Stimulated activated CD4-positive, alpha-beta T cell treated with anti-CD3 and anti-CD28 coated beads, TNF-alpha, amount 100 ng/mL, for 48 hours (primary cell): ENCODE data around the gene HOXB6.

ENCODE experiments used
- DNase-seq, 3 donors: peaks; one replicate each; pipeline ENCODE4 v3.0.0-alpha.2; 2020; ENCODE audit warnings: low read depth in 3 of 3

The HOXB6 gene

DNA sequence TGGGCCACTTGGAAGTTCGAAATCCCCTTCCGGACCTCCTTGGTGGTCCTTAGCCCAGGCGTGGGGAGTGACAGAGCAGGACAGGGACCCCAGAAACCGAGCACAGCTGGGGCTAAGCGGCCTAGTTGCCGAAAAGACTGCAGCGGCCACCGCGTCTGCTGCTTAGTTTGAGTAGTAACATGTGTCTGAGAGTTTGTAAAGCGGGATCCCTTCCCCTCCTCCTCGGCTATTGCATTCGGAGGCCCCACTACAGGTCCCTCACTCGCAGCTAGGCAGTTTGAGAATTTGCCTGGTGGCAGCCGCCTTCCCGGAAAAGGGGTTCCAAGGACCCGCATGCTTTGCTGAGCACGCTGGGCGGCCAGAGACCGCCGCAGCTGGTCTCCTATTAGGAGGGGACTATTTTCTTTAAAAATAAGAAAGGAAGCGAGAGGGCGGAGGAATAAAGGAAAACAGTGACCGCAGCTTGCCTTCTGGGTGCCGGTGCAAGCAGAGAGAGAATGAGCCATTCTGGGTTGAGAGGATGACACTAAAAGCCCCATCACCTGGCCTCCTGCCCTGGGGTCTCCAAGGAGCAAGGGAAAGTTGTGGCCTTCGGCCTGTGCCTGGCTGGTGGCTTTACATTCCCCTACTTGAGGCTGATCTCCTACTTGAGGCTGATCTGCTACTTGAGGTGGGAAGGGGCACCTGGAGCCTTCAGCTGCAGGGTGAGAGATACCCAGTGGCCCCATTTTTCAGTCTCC lies 10.1 kb downstream of the HOXB6 start:
- no peak for DNase-seq

DNA sequence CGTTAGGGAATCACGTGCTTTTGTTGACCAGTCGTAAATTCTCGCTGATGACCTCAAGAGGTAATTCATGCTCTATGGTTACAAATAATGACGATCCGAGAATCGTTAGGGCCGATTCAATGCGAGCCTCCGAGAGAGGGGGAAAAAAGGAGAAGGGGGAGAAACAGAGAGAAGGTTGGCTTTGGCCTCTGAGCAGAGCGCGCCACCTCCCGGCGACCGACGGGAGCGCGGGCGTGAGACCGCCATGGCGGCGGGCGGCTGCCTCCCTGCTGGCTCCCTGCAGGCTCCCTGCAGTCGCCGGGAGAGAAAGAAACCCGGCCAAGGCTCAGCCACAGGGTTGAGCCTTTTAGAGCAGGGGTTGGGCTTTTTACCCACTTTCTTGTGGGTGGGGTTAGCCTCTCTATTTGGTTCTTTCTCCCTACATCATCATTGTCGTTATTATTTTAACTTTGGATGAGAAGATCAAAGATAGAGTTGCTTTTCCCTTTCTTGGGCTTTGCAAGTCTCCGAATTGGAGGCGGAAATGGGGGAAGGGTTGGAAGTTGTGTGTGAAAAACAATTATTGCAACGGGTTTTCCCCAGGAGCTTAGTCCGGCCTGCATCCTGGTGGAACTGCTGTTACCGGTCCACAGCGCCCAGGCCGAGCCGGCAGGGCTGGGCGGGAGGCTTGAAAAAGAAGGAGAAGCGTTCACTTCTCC lies 10.8 kb downstream of the HOXB6 start:
- peak; percentile 61 to 76 (median 65) for DNase-seq

DNA sequence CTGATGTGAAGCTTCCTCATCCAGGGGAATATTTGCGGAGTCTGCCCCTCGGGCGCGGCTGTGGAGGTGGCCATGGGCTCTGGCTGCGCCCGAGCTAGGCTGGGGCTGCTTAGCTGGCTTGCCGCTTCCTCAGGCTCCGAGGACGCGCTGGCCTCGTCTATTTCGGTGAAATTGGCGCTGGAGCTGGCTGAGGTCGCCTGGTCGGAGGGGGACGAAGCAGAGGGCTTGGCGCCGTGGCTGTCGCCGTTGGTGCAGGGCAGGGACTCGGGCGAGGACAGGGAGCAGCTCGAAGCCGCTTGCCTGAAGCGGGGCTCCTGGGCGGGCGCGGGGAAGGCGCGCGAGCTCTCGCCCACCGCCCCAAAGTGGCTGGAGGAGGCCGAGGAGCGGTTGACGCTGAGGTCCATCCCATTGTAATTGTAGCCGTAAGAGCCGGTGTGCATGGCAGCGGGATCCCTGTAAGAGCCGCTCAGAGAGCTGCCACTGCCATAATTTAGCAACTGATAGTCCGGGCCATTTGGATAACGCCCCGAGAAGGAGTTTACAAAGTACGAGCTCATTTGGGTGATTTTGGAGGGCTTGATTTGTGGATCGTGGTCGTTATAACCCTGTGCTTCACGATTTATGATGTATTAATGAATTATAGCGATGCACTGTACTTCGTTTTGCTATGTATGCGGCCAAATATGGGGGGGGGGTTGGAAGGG lies 11.5 kb downstream of the HOXB6 start, which contains the start of gene HOXB5:
HOXB5 (minus strand) TSS at position 654 of the 704 bp plus-strand sequence; CDS start at position 557, 97 bp downstream.
- DNase-seq = no peak

DNA sequence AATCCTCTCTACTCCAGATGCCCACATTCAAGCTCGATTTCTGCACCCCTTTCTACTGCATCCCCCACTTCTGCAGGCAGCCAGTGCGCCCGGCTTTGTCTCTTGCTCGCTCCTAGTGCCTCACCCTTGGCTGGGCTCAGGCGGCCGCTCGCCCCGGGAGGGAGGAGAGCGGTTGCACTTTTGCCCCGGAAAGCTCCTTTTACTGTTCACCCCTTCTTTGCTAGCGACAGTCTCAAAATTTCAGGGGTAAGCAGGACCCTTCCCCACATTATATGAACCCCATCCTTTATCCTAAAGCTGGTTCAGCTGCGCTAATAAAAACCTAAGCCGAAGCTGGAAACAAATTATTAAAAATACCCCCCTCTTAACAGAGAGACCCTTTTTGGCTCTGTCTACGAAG lies 12.2 kb downstream of the HOXB6 start:
- DNase-seq = no peak

DNA sequence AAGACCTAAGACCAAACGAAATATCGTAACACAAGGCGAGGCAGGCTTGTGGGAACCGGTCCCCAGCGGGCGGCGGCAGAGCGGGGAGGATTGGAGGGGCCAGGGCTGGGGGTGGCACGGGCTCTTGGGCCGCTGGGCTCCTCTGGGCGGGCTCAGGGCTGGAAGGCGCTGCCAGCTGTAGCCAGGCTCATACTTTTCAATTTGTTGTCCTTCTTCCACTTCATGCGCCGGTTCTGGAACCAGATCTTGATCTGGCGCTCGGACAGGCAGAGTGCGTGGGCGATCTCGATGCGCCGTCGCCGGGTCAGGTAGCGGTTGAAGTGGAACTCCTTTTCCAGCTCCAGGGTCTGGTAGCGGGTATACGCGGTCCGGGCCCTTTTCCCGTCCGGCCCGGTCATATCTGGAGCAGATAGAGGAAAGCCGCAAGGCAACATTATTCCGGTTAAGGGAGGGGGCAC lies 12.7 kb downstream of the HOXB6 start:
- no peak for DNase-seq

DNA sequence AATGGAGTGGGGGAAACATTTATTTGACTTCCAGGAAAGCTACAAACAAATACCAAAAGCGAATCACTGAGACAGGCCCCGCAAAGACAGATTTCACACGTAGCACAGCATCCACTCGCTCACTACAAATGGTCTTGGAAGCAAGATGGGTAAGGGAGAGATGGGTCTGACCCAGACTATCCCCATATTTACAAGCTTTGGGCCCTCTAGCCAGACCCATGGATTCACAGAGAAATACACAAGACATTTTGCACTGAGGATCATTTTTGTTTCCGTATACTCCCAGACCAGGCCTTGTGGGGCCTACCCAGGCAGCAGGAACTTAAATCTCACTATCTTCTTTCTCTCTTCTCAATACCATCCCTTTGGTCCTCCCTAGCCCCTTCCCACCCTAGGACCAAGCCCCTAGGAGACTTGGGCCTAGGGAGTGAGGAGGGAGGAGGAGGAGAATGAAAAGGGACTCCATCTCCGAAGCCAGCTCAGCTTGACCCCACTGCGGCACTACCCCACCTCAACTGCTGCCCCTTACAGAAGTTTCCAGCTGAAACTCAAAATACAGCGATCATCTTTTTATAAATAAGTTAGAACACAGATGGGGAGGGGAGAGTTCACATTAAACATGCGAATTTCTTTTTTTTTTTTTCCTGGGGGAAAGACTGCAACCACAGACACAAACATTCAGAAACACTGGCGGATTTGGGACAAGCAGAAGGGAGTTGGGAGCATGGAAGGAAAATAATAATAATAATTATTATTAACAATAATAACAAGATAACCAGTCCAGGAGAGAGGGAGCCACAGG lies 13.3 kb downstream of the HOXB6 start:
- no peak for DNase-seq

DNA sequence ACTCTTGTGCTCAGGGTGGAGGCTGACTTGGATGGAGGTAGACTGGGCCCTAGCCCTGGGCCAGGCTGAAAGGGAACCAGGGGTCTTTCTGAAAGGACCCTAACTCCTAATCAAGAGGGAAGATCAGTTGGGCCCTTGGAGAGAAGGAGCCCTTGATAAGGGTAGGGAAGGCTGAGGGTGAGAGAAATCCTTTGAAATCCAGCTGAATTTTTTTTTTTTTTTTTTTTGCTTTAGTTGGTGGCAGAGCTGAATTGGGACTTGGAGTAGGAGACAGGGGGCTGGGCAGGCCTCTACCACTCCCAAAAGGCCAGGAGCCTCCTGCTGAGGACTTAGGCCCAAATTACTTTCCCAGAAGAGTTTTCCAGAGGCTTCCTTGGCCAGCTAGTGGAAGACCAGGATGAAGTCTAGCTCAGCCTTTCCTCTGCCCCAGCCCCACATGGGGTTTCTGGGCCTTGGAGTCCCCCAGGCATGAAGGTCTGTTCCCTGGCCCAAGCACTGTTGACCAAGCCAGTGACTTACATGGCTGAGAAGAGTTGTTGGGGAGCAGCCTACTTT lies 14.1 kb downstream of the HOXB6 start:
- DNase-seq = no peak

DNA sequence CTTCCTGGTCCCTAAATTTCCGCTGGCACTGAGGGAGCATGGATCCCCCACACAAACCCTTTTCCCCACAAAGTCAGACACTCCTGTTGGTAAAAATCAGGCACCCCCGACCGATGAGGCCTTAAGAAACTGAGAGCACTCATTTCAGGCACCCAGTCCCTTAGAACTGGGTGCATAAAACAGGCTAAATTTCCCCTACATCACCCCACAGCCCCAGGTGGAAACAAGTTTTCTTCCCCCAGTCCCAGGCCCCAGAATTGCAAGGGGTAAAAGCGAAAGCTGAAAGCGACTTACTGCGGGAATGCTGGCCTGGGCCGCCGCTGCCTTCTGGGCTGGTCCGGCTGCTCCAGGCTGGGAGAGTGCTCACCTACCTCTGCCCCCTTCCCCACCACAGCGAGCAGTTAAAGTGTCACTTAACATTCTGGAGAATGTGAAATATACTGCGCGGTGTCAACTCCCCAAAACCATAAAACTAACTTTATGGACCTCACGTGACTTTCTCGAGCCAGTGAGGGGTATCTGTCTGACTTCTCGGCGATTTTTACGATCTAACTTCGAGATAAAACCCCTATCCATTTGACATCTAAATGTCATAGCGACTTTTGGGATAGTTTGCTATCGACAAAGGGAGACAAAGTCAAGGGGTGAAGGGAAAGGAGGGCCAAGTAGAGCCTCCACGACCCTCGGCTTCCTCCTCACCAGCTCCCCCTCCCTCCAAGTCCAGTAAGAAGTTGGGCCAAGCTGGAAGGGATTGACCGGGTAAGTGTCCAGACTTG lies 14.8 kb downstream of the HOXB6 start, which contains the start of gene HOXB3:
HOXB3 (minus strand) TSS at position 411 of the 776 bp plus-strand sequence. CDS start 37,767 bp downstream, outside the sequence.
- no peak for DNase-seq

DNA sequence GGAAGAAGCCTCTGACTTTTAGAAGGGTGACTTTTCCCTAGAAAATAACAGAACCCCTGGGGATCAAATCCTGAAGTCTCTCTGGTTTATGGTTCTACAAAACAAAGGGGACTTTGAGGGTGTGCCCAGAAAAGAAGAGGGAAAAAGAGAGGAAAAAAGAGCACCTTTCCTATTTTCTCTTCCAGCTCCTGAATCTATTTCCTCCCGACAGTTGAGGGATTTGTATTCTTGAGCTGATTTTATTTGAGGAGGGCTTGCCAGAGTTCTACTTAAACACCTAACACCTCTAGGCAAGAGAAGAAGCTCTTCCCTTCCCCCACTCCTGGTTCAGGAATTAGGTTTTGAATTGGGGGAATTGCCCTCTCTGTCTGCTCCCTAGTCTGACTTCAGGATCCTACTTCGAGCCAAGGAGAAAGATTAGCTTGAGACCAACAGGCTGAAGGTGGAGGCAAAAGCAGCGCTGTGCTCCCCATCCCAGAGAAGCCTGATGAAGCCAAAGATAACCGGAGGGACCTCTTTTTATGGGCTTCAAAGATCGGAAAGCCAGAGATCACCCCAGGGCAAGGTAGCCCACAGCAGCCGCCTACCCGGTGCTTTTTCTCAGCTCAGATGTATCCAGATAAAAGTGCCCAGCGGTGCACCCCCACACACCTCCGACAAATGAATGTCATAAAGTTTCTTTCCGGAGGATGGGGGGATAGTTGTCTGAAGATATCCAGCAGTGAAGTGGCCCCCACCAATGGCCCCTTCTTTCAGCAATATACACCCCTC lies 15.5 kb downstream of the HOXB6 start:
- DNase-seq = no peak

DNA sequence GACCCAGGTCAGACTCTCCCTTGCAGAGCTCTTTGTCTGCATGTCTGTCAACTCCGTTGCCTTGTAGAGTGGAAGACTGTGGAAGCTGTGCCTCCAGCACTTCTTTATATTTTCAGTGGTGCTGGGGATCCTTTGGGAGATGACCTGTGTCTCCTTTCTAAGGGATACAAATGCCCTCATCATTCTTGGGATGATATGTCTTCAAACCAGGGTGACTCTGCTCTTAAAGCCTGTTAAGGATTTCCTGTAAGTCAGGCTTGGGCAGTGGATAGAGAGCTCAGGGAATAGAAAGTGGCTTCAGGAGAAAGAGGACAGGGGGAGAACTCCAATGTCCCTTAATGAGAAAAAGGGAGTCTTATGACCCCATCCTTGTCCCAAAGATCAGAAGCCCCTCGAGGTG lies 16.3 kb downstream of the HOXB6 start:
- no peak for DNase-seq

DNA sequence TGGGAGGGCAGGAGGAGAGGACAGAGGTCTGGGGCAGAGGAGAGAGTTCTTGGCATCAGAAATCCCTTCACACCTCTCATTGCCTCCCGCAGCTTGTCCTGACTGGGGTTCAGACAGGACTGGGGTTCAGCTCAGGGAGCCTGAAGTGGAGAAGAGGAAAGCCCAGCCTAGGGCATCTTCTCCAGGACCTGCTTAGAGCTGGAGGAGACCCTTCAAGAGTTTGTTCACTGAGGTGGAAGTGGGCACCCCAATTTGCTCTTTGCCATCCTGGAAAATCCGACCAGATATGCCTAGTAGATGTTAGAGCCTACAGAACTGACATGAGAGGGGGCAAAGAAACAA lies 16.7 kb downstream of the HOXB6 start:
- no peak for DNase-seq

DNA sequence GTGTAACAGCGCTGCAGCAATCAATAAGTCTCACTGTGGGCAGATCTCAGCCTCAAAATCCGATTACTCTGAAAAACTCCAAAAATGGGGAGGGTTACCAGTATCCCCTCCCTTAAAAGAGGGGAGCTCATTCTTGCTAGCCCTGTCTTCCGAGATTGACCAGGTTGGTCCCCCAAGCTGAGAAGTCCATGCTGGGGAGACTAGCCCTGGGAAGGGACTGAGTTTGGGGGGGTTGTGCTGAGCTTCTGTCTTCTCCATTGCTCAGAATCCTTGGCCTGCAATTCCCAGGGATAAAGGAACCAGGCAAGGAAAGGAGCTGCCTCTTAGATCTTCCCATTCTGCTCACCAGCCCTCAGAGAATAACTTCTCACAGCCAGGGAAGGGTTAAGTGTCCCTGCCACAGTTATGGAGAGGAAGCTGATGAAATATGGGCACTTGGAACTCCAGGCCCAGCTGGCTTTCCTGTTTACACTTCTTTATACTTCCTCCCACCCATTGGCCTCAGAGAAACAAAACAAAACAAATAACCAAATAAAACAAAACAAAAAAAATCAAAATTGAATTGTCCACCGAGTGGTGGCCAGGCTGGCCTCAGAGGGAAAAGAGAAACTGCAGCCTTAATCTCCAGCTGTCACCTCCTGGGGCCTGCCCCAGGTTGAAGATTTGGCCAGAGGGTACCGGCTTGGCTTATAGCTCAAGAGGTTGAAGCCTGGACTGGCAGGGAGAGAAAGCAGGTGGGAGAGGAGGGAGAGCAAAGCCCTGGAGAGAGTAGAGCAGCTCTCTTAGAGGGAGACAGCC lies 17.3 kb downstream of the HOXB6 start:
- no peak for DNase-seq

DNA sequence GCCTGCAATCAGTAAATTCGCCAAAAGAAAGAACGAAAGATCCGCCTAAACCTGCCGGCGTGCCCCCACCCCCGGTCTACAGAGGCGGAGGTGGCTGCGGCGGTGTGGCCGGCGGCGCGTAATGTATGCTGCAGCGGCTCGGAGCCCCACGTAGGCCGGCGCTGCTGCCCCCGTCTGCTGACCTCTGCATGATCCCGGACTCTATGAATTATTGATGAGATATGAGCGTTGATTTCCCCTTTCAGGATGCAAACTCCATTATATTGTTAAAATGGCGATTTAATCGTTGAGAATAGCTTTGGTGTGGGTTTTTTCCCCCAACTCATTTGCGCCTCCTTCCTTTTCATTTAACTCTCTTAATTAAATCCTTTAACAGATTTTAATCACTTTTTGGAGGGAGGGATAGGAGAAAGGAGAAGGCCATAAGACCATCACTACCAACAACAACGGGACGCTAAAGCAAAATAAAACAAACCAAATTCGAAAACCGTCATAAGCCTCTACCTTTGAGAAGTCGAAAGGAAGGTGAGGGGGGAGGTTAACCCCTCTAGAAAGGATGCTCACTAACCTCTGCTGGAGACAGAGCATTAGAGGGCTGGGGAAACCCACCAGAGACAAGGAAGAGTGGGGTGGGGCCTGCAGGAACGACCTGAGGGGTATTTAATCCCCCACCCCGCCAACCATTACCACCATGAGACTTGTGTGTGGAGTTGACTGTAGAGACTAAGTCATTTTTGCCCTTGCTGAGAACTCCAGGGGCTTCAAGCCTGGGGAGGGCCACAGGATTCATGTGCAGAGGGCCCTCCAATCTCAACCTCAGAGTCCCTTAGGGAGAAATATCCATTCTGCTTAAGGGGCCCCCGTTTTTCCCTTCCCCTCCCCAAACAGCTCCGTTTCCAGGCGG lies 18.2 kb downstream of the HOXB6 start:
- DNase-seq = no peak

DNA sequence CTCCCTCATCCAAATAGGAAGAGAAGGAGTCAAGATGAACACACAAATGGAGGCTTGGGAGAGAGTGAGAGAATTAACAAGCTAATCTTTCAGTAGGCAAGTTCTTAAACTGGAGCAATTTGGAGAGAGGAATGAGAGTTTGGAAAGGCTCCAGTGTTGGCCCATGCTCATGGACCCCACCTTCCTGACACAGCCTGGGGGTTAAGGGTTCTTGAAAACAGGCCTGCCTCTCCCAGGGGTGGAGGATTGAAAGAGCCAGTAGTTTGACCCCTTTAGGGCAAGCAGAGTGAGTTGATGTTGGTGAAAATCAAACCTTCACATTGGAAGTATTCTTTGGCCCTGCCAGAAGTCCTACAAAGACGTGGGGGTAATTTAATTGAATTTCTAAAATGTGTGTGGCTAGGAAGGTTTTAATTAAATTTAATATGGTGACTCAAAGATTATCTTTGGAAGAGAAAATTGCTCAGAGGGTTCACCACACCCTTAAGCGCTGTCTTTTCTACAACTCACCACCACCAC lies 20.5 kb downstream of the HOXB6 start:
- DNase-seq = no peak

DNA sequence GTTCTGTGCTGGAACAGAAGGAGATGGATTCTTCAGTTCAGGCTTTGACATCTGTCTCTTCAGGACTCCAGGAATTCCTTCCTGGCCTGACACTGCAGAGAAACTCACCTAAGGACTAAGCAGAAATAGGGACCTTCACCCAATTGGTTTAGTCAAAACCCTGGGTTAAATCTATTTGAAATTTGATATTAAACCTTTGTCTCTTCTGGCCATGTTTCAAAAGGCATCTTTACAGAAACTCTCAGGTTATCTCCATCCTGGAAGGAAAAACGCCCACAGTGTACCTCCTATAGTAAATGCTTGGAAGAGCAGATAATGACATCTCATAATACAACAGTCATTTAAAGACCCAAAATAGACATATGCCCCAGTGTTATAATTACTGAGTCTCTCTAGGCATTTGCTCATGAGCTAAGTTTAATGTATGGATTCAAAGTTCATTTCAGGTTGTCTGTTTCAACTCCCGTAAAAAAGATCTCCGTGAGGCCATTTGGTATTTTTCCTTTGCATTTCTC lies 21.0 kb downstream of the HOXB6 start:
- DNase-seq = no peak

DNA sequence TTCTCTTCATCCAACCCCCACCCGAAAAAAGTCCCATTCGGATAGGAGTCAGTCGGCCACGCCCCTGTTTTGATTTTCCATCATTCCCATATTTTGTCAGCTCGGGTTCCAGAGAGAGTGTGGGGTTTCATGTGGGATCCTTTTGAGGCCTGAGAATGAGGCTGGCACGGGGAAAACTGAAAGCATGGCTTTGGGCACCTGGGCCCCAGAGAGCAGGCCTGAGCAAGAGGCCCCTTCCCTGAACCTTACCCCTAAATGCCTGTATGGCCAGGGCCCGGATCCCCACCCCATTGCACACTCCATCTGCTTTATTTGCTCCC lies 22.1 kb downstream of the HOXB6 start:
- DNase-seq = no peak

DNA sequence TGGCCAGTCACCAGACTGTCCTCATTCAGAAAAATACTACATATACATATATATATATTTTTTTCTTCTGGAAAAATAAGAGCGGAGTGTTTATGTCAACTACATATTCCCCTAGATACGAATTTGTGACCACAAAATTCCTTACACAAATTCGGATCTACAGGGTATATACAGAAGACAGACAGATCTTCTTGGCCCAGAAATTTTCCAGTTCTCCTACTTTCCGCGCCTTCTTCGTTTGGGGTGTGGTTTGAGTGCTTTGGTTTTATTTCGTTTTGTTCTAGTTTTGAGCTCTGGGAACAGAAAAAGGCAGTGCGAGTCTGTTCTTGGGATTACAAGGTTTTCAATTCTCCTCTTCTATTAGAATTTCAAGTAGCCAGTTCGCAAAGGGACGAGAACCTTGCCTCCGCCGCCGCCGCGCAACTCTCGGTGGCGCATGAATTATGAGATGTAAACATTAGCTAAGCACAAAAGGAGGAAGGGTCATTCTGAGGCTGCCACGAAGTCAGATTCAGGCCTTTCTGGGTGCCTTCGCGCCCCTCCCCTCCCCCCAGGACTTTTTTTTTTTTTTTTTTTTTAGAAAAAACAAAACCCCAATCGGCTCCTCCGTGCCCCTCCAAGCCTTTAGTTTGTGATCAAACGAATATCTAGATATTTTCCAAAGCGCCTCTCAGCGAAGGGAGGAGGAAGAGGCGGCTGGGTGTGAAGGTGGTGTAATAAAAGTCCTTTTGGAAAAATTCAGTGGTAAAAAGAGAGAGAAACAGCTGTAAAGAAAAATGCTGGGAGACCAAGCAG lies 24.8 kb downstream of the HOXB6 start:
- DNase-seq = no peak
